PC-9 (cell line): Measurements from ENCODE around the gene SLC8A1. TPM values are rescaled to one million over a fixed set of nuclear protein-coding genes. Genes with fewer than 3 reads are reported as not detected.

Source experiments
- BruUV-seq: library from RNA; stranded (reverse); fragments of 400-500 nt; replicated peaks from 2 replicates; lab custom pipeline; 2021; lab: Mats Ljungman, UMichigan
- CTCF ChIA-PET: fragments of 300-600 bp; sonication (Branson Sonifier 250); formaldehyde crosslinking; loops from one replicate; lab custom pipeline; 2022; ENCODE audit warnings: antibody characterized with exemption; lab: Charles Lee
- POLR2A ChIA-PET: fragments of 300-600 bp; sonication (Branson Sonifier 250); formaldehyde crosslinking; loops from one replicate; lab custom pipeline; 2022; ENCODE audit warnings: antibody characterized with exemption; ENCODE audit not compliant: unreplicated experiment; lab: Charles Lee
- DNase-seq, 2 experiments: peaks; one replicate each; pipeline versions ENCODE4 v3.0.0 to v3.0.0-alpha.2; 2015 to 2022; ENCODE audit warnings: mixed read lengths in 1 of 2
- H2AFZ ChIP-seq: fragments of 200-600 bp; sonication (generic); 2 replicates; pipeline ENCODE4 v1.8.1; 2017; ENCODE audit warnings: antibody characterized with exemption
- H3F3A ChIP-seq: fragments of 200-600 bp; sonication (generic); 2 replicates; pipeline ENCODE4 v1.8.1; 2017; ENCODE audit warnings: antibody characterized with exemption, mild to moderate bottlenecking, low read depth; ENCODE audit not compliant: insufficient read depth
- H3K27ac ChIP-seq: fragments of 200-600 bp; sonication (generic); 2 replicates; pipeline ENCODE4 v1.6.1; 2016; ENCODE audit warnings: mixed run types
- H3K27me3 ChIP-seq: fragments of 200-600 bp; sonication (generic); 2 replicates; pipeline ENCODE4 v1.6.1; 2016; ENCODE audit warnings: low read depth, mixed run types; ENCODE audit not compliant: insufficient read depth
- H3K36me3 ChIP-seq: fragments of 200-600 bp; sonication (generic); 2 replicates; pipeline ENCODE4 v1.6.1; 2016; ENCODE audit warnings: low read depth, mixed run types
- H3K4me1 ChIP-seq: fragments of 200-600 bp; sonication (generic); replicated peaks from 2 replicates; pipeline ENCODE4 v1.6.1; 2016; ENCODE audit warnings: mixed run types; ENCODE audit not compliant: insufficient read depth
- H3K4me2 ChIP-seq: fragments of 200-600 bp; sonication (generic); 2 replicates; pipeline ENCODE4 v1.6.1; 2017; ENCODE audit warnings: mixed run types
- H3K4me3 ChIP-seq: fragments of 200-600 bp; sonication (generic); 2 replicates; pipeline ENCODE4 v1.6.1; 2016; ENCODE audit warnings: mixed run types
- H3K79me2 ChIP-seq: fragments of 200-600 bp; sonication (generic); 2 replicates; pipeline ENCODE4 v1.6.1; 2017; ENCODE audit warnings: low read depth, mixed run types
- H3K9me2 ChIP-seq: fragments of 200-600 bp; sonication (generic); 2 replicates; pipeline ENCODE4 v1.8.1; 2017; ENCODE audit warnings: mild to moderate bottlenecking; ENCODE audit not compliant: insufficient read depth
- H3K9me3 ChIP-seq: fragments of 200-600 bp; sonication (generic); 2 replicates; pipeline ENCODE4 v1.8.1; 2016; ENCODE audit warnings: low read depth; ENCODE audit not compliant: insufficient read depth
- H4K20me1 ChIP-seq: fragments of 200-600 bp; sonication (generic); 2 replicates; pipeline ENCODE4 v1.8.1; 2017; ENCODE audit not compliant: insufficient read depth
- EZH2 ChIP-seq: fragments of 200-600 bp; sonication (generic); IDR thresholded peaks from 2 replicates; pipeline ENCODE4 v1.8.0; 2017; ENCODE audit warnings: antibody characterized with exemption, low read depth
- intact Hi-C: fragments of 100-400 bp; cut with micrococcal nuclease; formaldehyde crosslinking; loops from one replicate; pipeline ENCODE4 v1.10.0; 2022; ENCODE audit not compliant: unreplicated experiment
- total RNA-seq: library from RNA; stranded (reverse); gene quantifications from 2 replicates; pipeline ENCODE4 v1.2.3, GENCODE V29; 2021
- TF ChIP-seq, protein P1 (sequence below): fragments of 200-600 bp; sonication (generic); conservative IDR thresholded peaks from 2 replicates; pipeline ENCODE4 v1.6.1; 2017; ENCODE audit warnings: mixed run types, antibody characterized with exemption, mild to moderate bottlenecking, moderate library complexity

The SLC8A1 gene
- total RNA-seq, 1 experiment from 2014 or later: 13.5 TPM

DNA sequence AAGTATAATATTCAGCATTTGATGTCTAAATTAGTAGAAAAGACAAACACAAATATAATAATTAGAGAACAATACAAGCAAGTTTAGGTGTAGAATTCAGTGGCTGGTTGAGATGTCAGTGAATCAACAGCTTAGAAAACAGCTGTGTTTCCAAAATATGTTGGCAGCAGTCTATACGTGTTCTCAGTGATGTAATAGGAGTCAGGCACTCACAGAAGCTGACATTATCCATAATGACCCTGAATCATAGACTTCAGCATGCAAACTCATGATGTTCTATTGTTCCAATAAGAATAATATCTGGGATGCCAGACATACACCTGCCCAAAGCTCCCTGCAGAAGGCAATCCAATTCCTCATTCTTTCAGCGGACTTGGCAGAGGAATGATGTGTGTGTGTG lies 164.7 kb downstream of the SLC8A1 start:
- CTCF ChIA-PET: no interaction called here

GRCh38 chr2:40286721-40287120 lies 165.2 kb downstream of the SLC8A1 start:
- H3K36me3 ChIP-seq: no peaks in the 10 kb centered on the region
- no peaks in the 10 kb centered on the region for H4K20me1 ChIP-seq
- no TSS peak for BruUV-seq
- no peak overlapping the region for H3K27ac ChIP-seq
- intact Hi-C loops: loop anchor here (5.0 kb wide), 1 partner anchor 166 kb away; the partner anchor contains the start of gene SLC8A1
- H3K79me2 ChIP-seq: no peaks in the 10 kb centered on the region
- no peaks in the 10 kb centered on the region for H3K9me3 ChIP-seq
- H3K4me2 ChIP-seq: no peak overlapping the region
- DNase-seq: no peak
- ChIA-PET CTCF (no interaction called here), POLR2A (no interaction called here)
- H3F3A ChIP-seq: no peaks in the 10 kb centered on the region
- no peak overlapping the region for H3K4me3 ChIP-seq
- no peaks in the 10 kb centered on the region for H3K27me3 ChIP-seq
- TF ChIP-seq, protein P1, sequence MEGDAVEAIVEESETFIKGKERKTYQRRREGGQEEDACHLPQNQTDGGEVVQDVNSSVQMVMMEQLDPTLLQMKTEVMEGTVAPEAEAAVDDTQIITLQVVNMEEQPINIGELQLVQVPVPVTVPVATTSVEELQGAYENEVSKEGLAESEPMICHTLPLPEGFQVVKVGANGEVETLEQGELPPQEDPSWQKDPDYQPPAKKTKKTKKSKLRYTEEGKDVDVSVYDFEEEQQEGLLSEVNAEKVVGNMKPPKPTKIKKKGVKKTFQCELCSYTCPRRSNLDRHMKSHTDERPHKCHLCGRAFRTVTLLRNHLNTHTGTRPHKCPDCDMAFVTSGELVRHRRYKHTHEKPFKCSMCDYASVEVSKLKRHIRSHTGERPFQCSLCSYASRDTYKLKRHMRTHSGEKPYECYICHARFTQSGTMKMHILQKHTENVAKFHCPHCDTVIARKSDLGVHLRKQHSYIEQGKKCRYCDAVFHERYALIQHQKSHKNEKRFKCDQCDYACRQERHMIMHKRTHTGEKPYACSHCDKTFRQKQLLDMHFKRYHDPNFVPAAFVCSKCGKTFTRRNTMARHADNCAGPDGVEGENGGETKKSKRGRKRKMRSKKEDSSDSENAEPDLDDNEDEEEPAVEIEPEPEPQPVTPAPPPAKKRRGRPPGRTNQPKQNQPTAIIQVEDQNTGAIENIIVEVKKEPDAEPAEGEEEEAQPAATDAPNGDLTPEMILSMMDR: no peak
- TF ChIP-seq EZH2: no peak
- no peaks in the 10 kb centered on the region for H3K4me1 ChIP-seq
- no peaks in the 10 kb centered on the region; the same call in 1 of the 2 replicates for H3K9me2 ChIP-seq
- no peak overlapping the region for H2AFZ ChIP-seq

More for the DNA sequence above, 164.7 kb downstream of the SLC8A1 start:
- no peaks in the 10 kb centered on the region for H3F3A ChIP-seq
- no peak overlapping the region for H3K4me3 ChIP-seq
- no peaks in the 10 kb centered on the region for H3K27me3 ChIP-seq
- TF ChIP-seq EZH2: no peak
- TF ChIP-seq, protein P1: no peak
- BruUV-seq: no TSS peak
- H3K79me2 ChIP-seq: no peaks in the 10 kb centered on the region
- H3K9me2 ChIP-seq: no peaks in the 10 kb centered on the region; the same call in 1 of the 2 replicates
- H3K4me1 ChIP-seq: no peaks in the 10 kb centered on the region
- H4K20me1 ChIP-seq: no peaks in the 10 kb centered on the region
- H3K36me3 ChIP-seq: no peaks in the 10 kb centered on the region
- no peak overlapping the region for H2AFZ ChIP-seq
- no peak overlapping the region for H3K4me2 ChIP-seq
- POLR2A ChIA-PET: no interaction called here
- no peaks in the 10 kb centered on the region for H3K9me3 ChIP-seq
- intact Hi-C loops: loop anchor here (5.0 kb wide), 1 partner anchor 165 kb away; the partner anchor contains the start of gene SLC8A1
- DNase-seq: no peak
- no peak overlapping the region for H3K27ac ChIP-seq

- H4K20me1 ChIP-seq: no peaks in the 10 kb centered on the region
- no peaks in the 10 kb centered on the region for H3F3A ChIP-seq
- no peaks in the 10 kb centered on the region for H3K79me2 ChIP-seq
- no peak for DNase-seq
- H3K9me3 ChIP-seq: no peaks in the 10 kb centered on the region
- TF ChIP-seq, protein P1: no peak
- TF ChIP-seq EZH2: no peak
- no peaks in the 10 kb centered on the region; the same call in 1 of the 2 replicates for H3K9me2 ChIP-seq
- CTCF ChIA-PET: no interaction called here
- no peak overlapping the region for H3K4me2 ChIP-seq
- H3K4me3 ChIP-seq: no peak overlapping the region
- POLR2A ChIA-PET: no interaction called here
- intact Hi-C loops: loop anchor here (5.0 kb wide), 1 partner anchor 167 kb away; the partner anchor contains the start of gene SLC8A1
- no peak overlapping the region for H3K27ac ChIP-seq
- no TSS peak for BruUV-seq
- no peaks in the 10 kb centered on the region for H3K36me3 ChIP-seq
- no peaks in the 10 kb centered on the region for H3K27me3 ChIP-seq
- no peaks in the 10 kb centered on the region for H3K4me1 ChIP-seq
- no peak overlapping the region for H2AFZ ChIP-seq
Measured at GRCh38 chr2:40285391-40285790, 166.5 kb downstream of the SLC8A1 start.
